Glutamatergic neuron (in vitro differentiated cells): ENCODE measurements around the gene ITPR1. TPM values are rescaled to one million over a fixed set of nuclear protein-coding genes. Genes with fewer than 3 reads are reported as not detected.

Source experiments
- DNase-seq: peaks from one replicate; pipeline ENCODE4 v3.0.0; 2022
- H3K27ac Mint-ChIP-seq: one replicate; pipeline ENCODE4 v1.8.0; 2020; ENCODE audit warnings: mild to moderate bottlenecking, mixed read lengths, inconsistent platforms; ENCODE audit not compliant: unreplicated experiment
- H3K27me3 Mint-ChIP-seq: one replicate; pipeline ENCODE4 v1.8.0; 2020; ENCODE audit warnings: mild to moderate bottlenecking, moderate library complexity, mixed read lengths, inconsistent platforms; ENCODE audit not compliant: unreplicated experiment
- H3K36me3 Mint-ChIP-seq: one replicate; pipeline ENCODE4 v1.8.0; 2020; ENCODE audit warnings: mild to moderate bottlenecking, mixed read lengths, inconsistent platforms; ENCODE audit not compliant: unreplicated experiment
- H3K4me1 Mint-ChIP-seq: one replicate; pipeline ENCODE4 v1.8.0; 2020; ENCODE audit warnings: mild to moderate bottlenecking, low read depth, mixed read lengths, inconsistent platforms; ENCODE audit not compliant: unreplicated experiment
- H3K4me3 Mint-ChIP-seq: one replicate; pipeline ENCODE4 v1.8.0; 2020; ENCODE audit warnings: mild to moderate bottlenecking, mixed read lengths, inconsistent platforms; ENCODE audit not compliant: unreplicated experiment
- H3K9me3 Mint-ChIP-seq: one replicate; pipeline ENCODE4 v1.8.0; 2020; ENCODE audit warnings: mild to moderate bottlenecking, moderate library complexity, mixed read lengths, inconsistent platforms; ENCODE audit not compliant: unreplicated experiment
- total RNA-seq: library from RNA; stranded (reverse); fragmentation: NEBNext Ultra II Directional; extraction: Animal tissue kit (Norgen Biotek cat#: 25700); gene quantifications from one replicate; pipeline ENCODE4 v1.2.1, GENCODE V29; 2021; ENCODE audit not compliant: unreplicated experiment
- TF ChIP-seq, protein P1 (sequence below): fragments of 200-600 bp; sonication (generic); IDR thresholded peaks from one replicate; pipeline ENCODE4 v1.5.0; 2021; ENCODE audit not compliant: partially characterized antibody, unreplicated experiment

ITPR1 gene
- total RNA-seq, 1 donor from 2014 or later: 6.9 TPM

DNA sequence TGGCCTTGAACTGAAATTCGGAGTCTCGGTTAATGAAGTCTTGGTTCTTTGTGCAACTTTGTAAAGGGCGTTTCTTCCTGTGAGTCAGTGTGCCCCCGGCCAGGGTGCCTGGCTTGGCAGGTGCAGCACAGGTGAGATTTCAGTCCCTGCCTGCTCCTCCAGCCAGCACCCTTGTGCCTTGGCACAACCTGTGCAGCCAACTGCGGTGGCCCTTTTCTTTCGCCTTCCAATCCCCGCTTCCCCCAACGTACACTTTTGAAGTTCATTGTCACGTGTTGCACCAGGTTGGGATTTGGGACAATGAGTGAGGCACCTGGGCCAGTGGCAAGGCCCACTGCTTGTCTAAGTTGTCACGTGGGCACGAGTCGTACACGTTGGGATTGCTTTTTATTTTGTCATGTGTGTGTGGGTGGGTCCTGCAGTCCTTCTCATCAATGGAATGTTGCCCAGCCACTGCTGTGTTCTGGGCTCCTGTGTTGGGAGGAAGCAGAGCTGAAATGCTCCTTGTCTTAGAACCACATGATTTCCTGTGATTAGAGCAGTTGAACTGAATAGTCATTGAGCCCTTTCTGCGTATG is 243.2 kb downstream of the ITPR1 start:
- Mint-ChIP-seq H3K36me3 (peaks cover 6% of the 10 kb centered on the region), H3K9me3 (no peaks in the 10 kb centered on the region), H3K27me3 (peaks cover 3% of the 10 kb centered on the region), H3K4me3 (no peak overlapping the region), H3K27ac (no peak overlapping the region), H3K4me1 (peaks cover 12% of the 10 kb centered on the region)
- TF ChIP-seq, protein P1, sequence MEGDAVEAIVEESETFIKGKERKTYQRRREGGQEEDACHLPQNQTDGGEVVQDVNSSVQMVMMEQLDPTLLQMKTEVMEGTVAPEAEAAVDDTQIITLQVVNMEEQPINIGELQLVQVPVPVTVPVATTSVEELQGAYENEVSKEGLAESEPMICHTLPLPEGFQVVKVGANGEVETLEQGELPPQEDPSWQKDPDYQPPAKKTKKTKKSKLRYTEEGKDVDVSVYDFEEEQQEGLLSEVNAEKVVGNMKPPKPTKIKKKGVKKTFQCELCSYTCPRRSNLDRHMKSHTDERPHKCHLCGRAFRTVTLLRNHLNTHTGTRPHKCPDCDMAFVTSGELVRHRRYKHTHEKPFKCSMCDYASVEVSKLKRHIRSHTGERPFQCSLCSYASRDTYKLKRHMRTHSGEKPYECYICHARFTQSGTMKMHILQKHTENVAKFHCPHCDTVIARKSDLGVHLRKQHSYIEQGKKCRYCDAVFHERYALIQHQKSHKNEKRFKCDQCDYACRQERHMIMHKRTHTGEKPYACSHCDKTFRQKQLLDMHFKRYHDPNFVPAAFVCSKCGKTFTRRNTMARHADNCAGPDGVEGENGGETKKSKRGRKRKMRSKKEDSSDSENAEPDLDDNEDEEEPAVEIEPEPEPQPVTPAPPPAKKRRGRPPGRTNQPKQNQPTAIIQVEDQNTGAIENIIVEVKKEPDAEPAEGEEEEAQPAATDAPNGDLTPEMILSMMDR: no peak
- DNase-seq: no peak

DNA sequence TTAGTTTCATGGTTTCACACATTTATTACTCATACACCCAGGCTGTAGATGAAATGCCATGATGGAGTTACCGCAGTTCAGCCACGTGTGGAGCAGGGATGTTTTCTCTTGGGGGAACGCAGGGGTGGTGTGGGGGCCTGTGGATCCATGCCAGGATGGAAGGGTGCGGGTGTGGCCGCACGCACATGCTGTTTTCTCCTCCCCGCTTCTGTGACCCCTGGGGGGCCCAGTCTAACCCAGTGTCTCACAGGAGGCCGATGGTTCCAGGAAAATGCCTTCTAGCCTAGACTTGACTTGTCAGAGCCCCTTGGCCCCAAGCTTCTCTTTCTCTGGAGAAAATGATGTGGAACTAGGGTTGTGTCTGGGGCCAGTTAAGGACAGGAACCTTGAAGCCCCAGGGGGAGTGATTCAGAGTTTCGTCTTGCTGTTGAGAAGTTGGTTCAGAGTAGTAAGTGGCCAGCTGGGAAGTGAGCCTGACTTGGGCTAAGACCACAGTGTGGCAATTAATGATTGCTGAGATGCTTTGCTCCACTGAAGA is 245.7 kb downstream of the ITPR1 start:
- H3K4me1 Mint-ChIP-seq: peaks cover 6% of the 10 kb centered on the region
- H3K27ac Mint-ChIP-seq: no peak overlapping the region
- no peaks in the 10 kb centered on the region for H3K9me3 Mint-ChIP-seq
- TF ChIP-seq, protein P1: no peak
- peaks cover 6% of the 10 kb centered on the region for H3K36me3 Mint-ChIP-seq
- no peak overlapping the region for H3K4me3 Mint-ChIP-seq
- H3K27me3 Mint-ChIP-seq: peaks cover 3% of the 10 kb centered on the region
- no peak for DNase-seq

- H3K9me3 Mint-ChIP-seq: no peaks in the 10 kb centered on the region
Measured at GRCh38 chr3:4739289-4740236, 246.4 kb downstream of the ITPR1 start.

GRCh38 chr3:4740397-4741105 is 247.4 kb downstream of the ITPR1 start:
- Mint-ChIP-seq H3K36me3 (peaks cover 6% of the 10 kb centered on the region), H3K4me3 (no peak overlapping the region), H3K4me1 (peaks cover 3% of the 10 kb centered on the region), H3K27me3 (peaks cover 3% of the 10 kb centered on the region), H3K9me3 (no peaks in the 10 kb centered on the region), H3K27ac (no peak overlapping the region)
- no peak for DNase-seq
- TF ChIP-seq, protein P1: no peak

More at GRCh38 chr3:4739289-4740236, 246.4 kb downstream of the ITPR1 start:
- Mint-ChIP-seq H3K4me3 (no peak overlapping the region), H3K27me3 (peaks cover 3% of the 10 kb centered on the region), H3K27ac (no peak overlapping the region), H3K36me3 (peaks cover 6% of the 10 kb centered on the region), H3K4me1 (peaks cover 3% of the 10 kb centered on the region)
- TF ChIP-seq, protein P1: no peak
- DNase-seq: no peak
